T-helper 2 cell treated with Interferon-gamma antibody and Interleukin-4, amounts not matched to agents 5 μg/mL and 100 μg/mL, for 36 hours (primary cell): ENCODE results near the gene ZKSCAN5.
"Not testable (repeated sequence)": the region's sequence is repeated elsewhere in the genome, so short reads cannot be mapped to it uniquely, and the experiment has no call there.

ENCODE experiments used
- DNase-seq: peaks from one replicate; pipeline ENCODE4 v3.0.0; 2021; ENCODE audit warnings: low spot score
- H3K27ac Mint-ChIP-seq: one replicate; pipeline ENCODE4 v1.8.0; 2021; ENCODE audit warnings: mild to moderate bottlenecking, mixed read lengths
- H3K27me3 Mint-ChIP-seq: one replicate; pipeline ENCODE4 v1.8.0; 2021; ENCODE audit warnings: low read depth, mixed read lengths
- H3K36me3 Mint-ChIP-seq: one replicate; pipeline ENCODE4 v1.8.0; 2021; ENCODE audit warnings: low read depth, mixed read lengths
- H3K4me1 Mint-ChIP-seq: one replicate; pipeline ENCODE4 v1.8.0; 2021; ENCODE audit warnings: low read depth, mixed read lengths
- H3K4me3 Mint-ChIP-seq: one replicate; pipeline ENCODE4 v1.8.0; 2022; ENCODE audit warnings: mild to moderate bottlenecking, moderate library complexity, mixed read lengths
- H3K9me3 Mint-ChIP-seq: one replicate; pipeline ENCODE4 v1.8.0; 2021; ENCODE audit warnings: mixed read lengths

ZKSCAN5 gene

GRCh38 chr7:99568770-99569169 is 64.3 kb downstream of the ZKSCAN5 start:
- H3K36me3 Mint-ChIP-seq: peaks cover 65% of the 10 kb centered on the region
- not testable (repeated sequence) for H3K4me1 Mint-ChIP-seq, H3K9me3 Mint-ChIP-seq, H3K4me3 Mint-ChIP-seq, DNase-seq, H3K27ac Mint-ChIP-seq, H3K27me3 Mint-ChIP-seq

GRCh38 chr7:99571768-99572167 is 67.3 kb downstream of the ZKSCAN5 start:
- Mint-ChIP-seq H3K4me1 (no peaks in the 10 kb centered on the region), H3K27ac (no peak overlapping the region), H3K27me3 (no peaks in the 10 kb centered on the region), H3K36me3 (peaks cover 50% of the 10 kb centered on the region), H3K4me3 (no peak overlapping the region), H3K9me3 (no peaks in the 10 kb centered on the region)
- no peak for DNase-seq

GRCh38 chr7:99573257-99573656 is 68.8 kb downstream of the ZKSCAN5 start:
- DNase-seq: no peak
- H3K27ac Mint-ChIP-seq: no peak overlapping the region
- H3K4me3 Mint-ChIP-seq: no peak overlapping the region
- H3K36me3 Mint-ChIP-seq: peaks cover 48% of the 10 kb centered on the region
- no peaks in the 10 kb centered on the region for H3K9me3 Mint-ChIP-seq
- H3K27me3 Mint-ChIP-seq: no peaks in the 10 kb centered on the region
- H3K4me1 Mint-ChIP-seq: no peaks in the 10 kb centered on the region

DNA sequence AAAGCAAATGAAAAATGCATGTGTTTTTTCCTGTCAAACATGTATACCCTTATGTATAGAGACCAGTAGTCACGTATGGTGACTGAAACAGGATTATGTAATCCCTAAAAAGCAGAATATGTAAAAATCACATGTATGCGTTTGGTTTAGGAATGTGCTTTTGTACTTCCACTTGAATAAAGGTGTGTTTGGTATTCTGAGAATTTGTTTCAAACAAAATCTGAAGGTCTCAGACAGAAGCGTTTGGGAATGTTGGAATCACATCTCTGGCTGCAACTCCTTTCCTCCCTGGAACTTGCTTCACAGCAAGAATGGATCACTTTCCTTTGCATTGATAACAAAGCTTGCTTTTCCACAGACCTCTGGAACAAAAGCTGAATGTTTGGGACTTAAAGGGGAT is 71.8 kb downstream of the ZKSCAN5 start:
- H3K27me3 Mint-ChIP-seq: no peaks in the 10 kb centered on the region
- no peak for DNase-seq
- H3K27ac Mint-ChIP-seq: no peak overlapping the region
- no peak overlapping the region for H3K4me3 Mint-ChIP-seq
- peaks cover 29% of the 10 kb centered on the region for H3K36me3 Mint-ChIP-seq
- H3K4me1 Mint-ChIP-seq: peaks cover 7% of the 10 kb centered on the region
- no peaks in the 10 kb centered on the region for H3K9me3 Mint-ChIP-seq

DNA sequence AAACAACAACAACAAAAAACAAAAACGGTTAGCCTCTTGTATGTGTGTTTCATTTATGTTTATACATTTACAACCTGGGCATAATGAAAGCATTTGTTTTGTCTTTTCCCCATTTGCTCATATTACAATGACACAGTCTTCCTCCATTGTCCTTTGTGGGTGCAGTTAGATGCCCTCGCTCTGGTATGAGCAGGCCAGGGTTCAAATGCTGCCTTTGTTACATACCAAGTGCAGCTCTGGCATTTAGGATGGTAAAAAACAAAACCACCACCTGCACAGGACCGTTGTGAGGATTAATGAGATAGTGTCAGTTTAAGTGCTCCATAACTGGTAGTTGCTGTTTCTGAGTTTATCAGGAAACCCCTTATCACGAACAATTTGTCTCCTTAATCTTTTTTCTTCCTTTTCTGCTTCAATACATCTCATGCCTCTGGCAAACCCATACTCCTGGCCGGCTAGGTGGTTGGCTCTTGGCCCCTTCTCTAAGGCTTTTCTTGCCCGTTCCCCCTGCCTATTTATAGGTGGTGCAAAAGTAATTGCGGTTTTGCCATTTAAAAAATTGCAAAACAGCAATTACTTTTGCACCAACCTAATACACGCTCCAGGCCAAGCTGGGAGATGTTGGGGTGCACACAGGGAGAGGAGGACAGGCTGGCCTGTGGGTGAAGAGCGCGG is 75.0 kb downstream of the ZKSCAN5 start:
- peaks cover 3% of the 10 kb centered on the region for H3K36me3 Mint-ChIP-seq
- no peaks in the 10 kb centered on the region for H3K9me3 Mint-ChIP-seq
- no peaks in the 10 kb centered on the region for H3K27me3 Mint-ChIP-seq
- no peak for DNase-seq
- H3K4me1 Mint-ChIP-seq: peaks cover 8% of the 10 kb centered on the region
- H3K4me3 Mint-ChIP-seq: peak overlapping the region; percentile 68
- H3K27ac Mint-ChIP-seq: no peak overlapping the region

DNA sequence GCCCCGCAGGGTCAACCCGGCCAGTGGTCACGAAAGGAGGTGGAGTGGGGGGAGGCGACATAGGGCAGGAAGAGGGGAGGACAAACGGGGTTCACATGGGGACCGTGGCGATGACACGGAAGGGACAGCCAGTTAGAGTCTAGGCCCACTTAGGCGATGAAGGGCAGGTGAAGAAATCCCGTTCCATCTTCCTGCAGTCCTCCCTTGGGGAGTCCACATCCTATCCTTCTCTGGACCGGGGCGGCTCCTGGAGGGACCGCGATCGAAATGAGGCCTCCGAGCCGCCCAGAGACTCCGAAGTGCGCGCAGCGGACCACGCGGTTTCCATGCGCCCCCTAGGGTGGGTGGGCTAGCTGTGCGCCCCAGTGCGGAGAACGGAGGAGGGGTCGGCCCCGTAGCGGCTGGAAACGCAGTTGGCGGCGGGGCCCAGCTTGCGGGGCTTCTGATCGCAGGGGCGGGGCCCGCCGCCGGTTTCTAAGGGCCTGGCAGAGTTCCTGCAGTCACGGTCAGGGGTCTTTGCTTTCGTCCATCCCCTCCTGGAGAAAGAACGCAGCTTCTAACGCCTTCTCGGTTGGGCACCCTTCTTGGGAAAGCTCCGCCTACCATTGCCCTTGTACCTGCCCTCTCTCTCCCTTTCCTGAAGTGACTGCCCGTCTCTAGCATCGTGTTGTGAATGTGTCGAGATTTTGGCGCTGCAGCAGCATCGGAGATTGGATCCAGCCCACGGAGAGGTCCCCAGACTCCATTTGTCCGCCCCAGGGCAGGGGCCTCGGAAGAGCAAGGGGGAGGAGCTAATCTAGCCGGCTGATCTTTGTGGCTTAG is 75.7 kb downstream of the ZKSCAN5 start:
- Mint-ChIP-seq H3K36me3 (no peaks in the 10 kb centered on the region), H3K9me3 (no peaks in the 10 kb centered on the region), H3K27ac (no peak overlapping the region), H3K27me3 (no peaks in the 10 kb centered on the region), H3K4me1 (peaks cover 8% of the 10 kb centered on the region), H3K4me3 (peak overlapping the region; percentile 68)
- no peak for DNase-seq

- not testable (repeated sequence) for H3K27ac Mint-ChIP-seq, H3K9me3 Mint-ChIP-seq, DNase-seq, H3K4me1 Mint-ChIP-seq, H3K36me3 Mint-ChIP-seq, H3K27me3 Mint-ChIP-seq
- H3K4me3 Mint-ChIP-seq: peak overlapping the region; percentile 68
These were observed 76.4 kb downstream of the ZKSCAN5 start for GRCh38 chr7:99580778-99581332.
